HUDEP-2 (cell line): ENCODE data around the gene ADCYAP1.

Experiments used
- DNase-seq, 76 experiments: peaks; one replicate each; lab custom pipeline; 2025; ENCODE audit not compliant: unreplicated experiment in 76 of 76; lab: John Stamatoyannopoulos, UW

ADCYAP1 gene

DNA sequence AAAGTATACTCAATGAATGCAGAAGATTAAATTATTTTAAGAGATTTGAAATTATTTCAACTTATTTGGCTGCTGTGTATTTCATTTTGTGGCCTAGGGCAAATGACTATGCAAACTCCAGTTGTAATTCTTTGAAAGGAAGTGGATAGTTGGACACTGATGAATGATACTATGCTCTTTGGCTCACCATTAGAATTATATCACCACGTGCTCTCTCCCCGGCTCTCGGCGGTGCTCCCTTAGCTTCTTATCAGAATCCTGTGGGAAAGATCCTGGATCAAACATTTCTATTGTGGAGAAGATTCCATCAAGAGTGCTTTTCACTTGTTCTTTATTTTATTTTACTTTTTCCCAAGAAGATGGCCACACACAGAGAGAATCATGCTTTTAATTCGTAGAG is 55.2 kb downstream of the ADCYAP1 start:
- no peak for DNase-seq
